IMR-90 (cell line): ENCODE measurements around the gene TSNAXIP1. TPM values are rescaled to one million over a fixed set of nuclear protein-coding genes. Genes with fewer than 3 reads are reported as not detected.

ENCODE experiments used
- ATAC-seq: fragments of 200-7000 bp; cut with Tn5 transposase; 2 replicates; pipeline ENCODE4 v1.9.1; 2020; ENCODE audit warnings: low read depth, mild to moderate bottlenecking, moderate library complexity
- BruUV-seq: library from RNA; stranded (reverse); fragments of 400-500 nt; replicated peaks from 2 replicates; lab custom pipeline; 2021; lab: Mats Ljungman, UMichigan
- CTCF ChIA-PET: fragments of 300-600 bp; formaldehyde crosslinking; extraction: SDS; loops from one replicate; lab custom pipeline; 2021; ENCODE audit warnings: antibody characterized with exemption; lab: Yijun Ruan, JAX
- POLR2A ChIA-PET: fragments of 300-600 bp; sonication (Branson Sonifier 250); formaldehyde crosslinking; loops from one replicate; lab custom pipeline; 2022; ENCODE audit warnings: antibody characterized with exemption; ENCODE audit not compliant: unreplicated experiment; lab: Charles Lee
- DNase-seq: peaks from one replicate; pipeline ENCODE4 v3.0.0; 2013
- H2AFZ ChIP-seq: replicated peaks from 2 replicates; pipeline ENCODE3; 2013; ENCODE audit warnings: low read length, mild to moderate bottlenecking; ENCODE audit not compliant: poor library complexity
- H2AK5ac ChIP-seq: 2 replicates; pipeline ENCODE4 v1.6.1; 2013; ENCODE audit warnings: low read depth, low read length, inconsistent platforms
- H2AK9ac ChIP-seq: replicated peaks from 2 replicates; pipeline ENCODE3; 2013; ENCODE audit warnings: mild to moderate bottlenecking, low read depth, low read length, moderate library complexity; ENCODE audit not compliant: poor library complexity
- H2BK120ac ChIP-seq: 2 replicates; pipeline ENCODE4 v1.6.1; 2013; ENCODE audit warnings: low read depth, low read length, inconsistent platforms
- H2BK15ac ChIP-seq: 3 replicates; pipeline ENCODE4 v1.6.1; 2013; ENCODE audit warnings: low read depth, low read length, inconsistent platforms
- H2BK20ac ChIP-seq: 2 replicates; pipeline ENCODE4 v1.6.1; 2013; ENCODE audit warnings: low read depth, mild to moderate bottlenecking, inconsistent platforms, low read length, moderate library complexity
- H2BK5ac ChIP-seq: 2 replicates; pipeline ENCODE4 v1.6.1; 2013; ENCODE audit warnings: mild to moderate bottlenecking, low read depth, low read length, inconsistent platforms; ENCODE audit not compliant: poor library complexity, severe bottlenecking
- H3K14ac ChIP-seq: replicated peaks from 2 replicates; pipeline ENCODE4 v1.6.1; 2013; ENCODE audit warnings: low read depth, low read length, inconsistent platforms
- H3K18ac ChIP-seq: 2 replicates; pipeline ENCODE4 v1.6.1; 2013; ENCODE audit warnings: low read depth, low read length, control low read depth
- H3K23ac ChIP-seq: 2 replicates; pipeline ENCODE4 v1.6.1; 2013; ENCODE audit warnings: low read depth, low read length, inconsistent platforms
- H3K27ac ChIP-seq: 2 replicates; pipeline ENCODE4 v1.5.1; 2013; ENCODE audit warnings: mild to moderate bottlenecking, control low read depth, low read length; ENCODE audit not compliant: insufficient read depth
- H3K27me3 ChIP-seq: 2 replicates; pipeline ENCODE4 v1.6.1; 2013; ENCODE audit warnings: low read length; ENCODE audit not compliant: control insufficient read depth, insufficient read depth
- H3K36me3 ChIP-seq: 2 replicates; pipeline ENCODE4 v1.6.1; 2013; ENCODE audit warnings: low read length, mixed read lengths; ENCODE audit not compliant: control insufficient read depth, insufficient read depth
- H3K4ac ChIP-seq: 2 replicates; pipeline ENCODE4 v1.6.1; 2013; ENCODE audit warnings: low read depth, low read length, inconsistent platforms
- H3K4me1 ChIP-seq: 2 replicates; pipeline ENCODE4 v1.6.1; 2013; ENCODE audit warnings: low read length, mixed read lengths; ENCODE audit not compliant: control insufficient read depth, insufficient read depth
- H3K4me2 ChIP-seq: 2 replicates; pipeline ENCODE4 v1.6.1; 2013; ENCODE audit warnings: low read depth, mild to moderate bottlenecking, control low read depth, low read length, moderate library complexity
- H3K4me3 ChIP-seq: 2 replicates; pipeline ENCODE4 v1.5.1; 2013; ENCODE audit warnings: low read depth, mild to moderate bottlenecking, control low read depth, low read length, moderate library complexity; ENCODE audit not compliant: insufficient read depth
- H3K56ac ChIP-seq: 2 replicates; pipeline ENCODE4 v1.6.1; 2013; ENCODE audit warnings: low read length, inconsistent platforms; ENCODE audit not compliant: insufficient read depth; ENCODE audit errors: extremely low read depth
- H3K79me1 ChIP-seq, 2 experiments: 2 replicates each; pipeline ENCODE4 v1.6.1; 2013; ENCODE audit warnings: low read length in 2 of 2, inconsistent platforms in 1 of 2, low read depth in 1 of 2
- H3K9ac ChIP-seq: 2 replicates; pipeline ENCODE4 v1.6.1; 2013; ENCODE audit warnings: low read depth, low read length, control low read depth
- H3K9me1 ChIP-seq: 2 replicates; pipeline ENCODE4 v1.6.1; 2013; ENCODE audit warnings: low read length, inconsistent platforms; ENCODE audit not compliant: insufficient read depth
- H3K9me3 ChIP-seq: 2 replicates; pipeline ENCODE4 v1.6.1; 2013; ENCODE audit warnings: low read length; ENCODE audit not compliant: control insufficient read depth, insufficient read depth
- H4K20me1 ChIP-seq: 2 replicates; pipeline ENCODE4 v1.6.1; 2013; ENCODE audit warnings: low read length, inconsistent platforms; ENCODE audit not compliant: insufficient read depth
- H4K5ac ChIP-seq: 2 replicates; pipeline ENCODE4 v1.6.1; 2013; ENCODE audit warnings: mild to moderate bottlenecking, low read depth, low read length, control low read depth
- H4K8ac ChIP-seq, 2 experiments: 2 replicates each; pipeline ENCODE4 v1.6.1; 2013; ENCODE audit warnings: low read depth in 2 of 2, low read length in 2 of 2, control low read depth in 1 of 2, inconsistent platforms in 1 of 2
- H4K91ac ChIP-seq: 2 replicates; pipeline ENCODE4 v1.6.1; 2013; ENCODE audit warnings: low read depth, low read length, inconsistent platforms; ENCODE audit not compliant: insufficient read depth
- BHLHE40 ChIP-seq: fragments of 150-350 bp; IDR thresholded peaks from 2 replicates; pipeline ENCODE4 v1.6.1; 2016; ENCODE audit warnings: mild to moderate bottlenecking, low read depth, low read length
- CHD1 ChIP-seq: IDR thresholded peaks from 2 replicates; pipeline ENCODE4 v1.6.1; 2012; ENCODE audit warnings: low read depth, low read length, improper control_type of control experiment
- FOS ChIP-seq: fragments of 150-350 bp; IDR thresholded peaks from 2 replicates; pipeline ENCODE4 v1.6.1; 2016; ENCODE audit warnings: low read depth, low read length
- RFX5 ChIP-seq: IDR thresholded peaks from 2 replicates; pipeline ENCODE4 v1.8.0; 2012; ENCODE audit warnings: low read depth, mild to moderate bottlenecking, low read length, moderate library complexity
- WGBS, 2 experiments: methylation state at CpG; one replicate each; pipeline versions ENCODE4 v1.1.5 to v1.1.7; 2013; ENCODE audit warnings: missing lambda C conversion rate in 2 of 2; ENCODE audit not compliant: insufficient read length in 1 of 2; ENCODE audit errors: extremely low coverage in 2 of 2; 5-methylcytosine and 5-hydroxymethylcytosine counted together
- dilution Hi-C: fragments of 300-500 bp; cut with HindIII; formaldehyde crosslinking; loops from one replicate; pipeline ENCODE4 v1.14.3; 2018; ENCODE audit warnings: low sequenced_read_pairs; ENCODE audit not compliant: unreplicated experiment
- in situ Hi-C: fragments of 300-500 bp; cut with MboI; formaldehyde crosslinking; loops from 3 replicates; pipeline ENCODE4 v1.14.3; 2019; ENCODE audit warnings: low sequenced_read_pairs, inconsistent platforms, mixed read lengths
- intact Hi-C: fragments of 100-400 bp; cut with micrococcal nuclease; formaldehyde crosslinking; loops from 2 replicates; pipeline ENCODE4 v1.10.0; 2022
- polyA plus RNA-seq, 3 experiments: library from polyadenylated mRNA; depleted of rRNA; stranded (reverse); fragments of >200 nt; gene quantifications; 2 replicates each; pipeline ENCODE4 v1.2.3, GENCODE V29; 2012; ENCODE audit warnings: low replicate concordance in 1 of 3
- total RNA-seq: library from RNA; depleted of rRNA; stranded (reverse); fragments of >200 nt; gene quantifications from 2 replicates; pipeline ENCODE4 v1.2.3, GENCODE V29; 2012
- TF ChIP-seq, protein P1 (sequence below): fragments of 150-350 bp; IDR thresholded peaks from 2 replicates; pipeline ENCODE4 v1.6.1; 2017; ENCODE audit warnings: mild to moderate bottlenecking, antibody characterized with exemption, low read length, low read depth

The TSNAXIP1 gene
- total and polyA plus RNA-seq, 2 of the 4 experiments (the other 2 are of a cell fraction) = 0.72 to 1.4 TPM

GRCh38 chr16:67871256-67871655 lies 64.6 kb downstream of the TSNAXIP1 start:
- WGBS, 2 experiments = 83% methylated on average over 2 of the region's 3 CpGs; no CpG with 5 or more reads in 1 of the 2 experiments
- TF ChIP-seq RFX5 = no peak
- TF ChIP-seq, protein P1, sequence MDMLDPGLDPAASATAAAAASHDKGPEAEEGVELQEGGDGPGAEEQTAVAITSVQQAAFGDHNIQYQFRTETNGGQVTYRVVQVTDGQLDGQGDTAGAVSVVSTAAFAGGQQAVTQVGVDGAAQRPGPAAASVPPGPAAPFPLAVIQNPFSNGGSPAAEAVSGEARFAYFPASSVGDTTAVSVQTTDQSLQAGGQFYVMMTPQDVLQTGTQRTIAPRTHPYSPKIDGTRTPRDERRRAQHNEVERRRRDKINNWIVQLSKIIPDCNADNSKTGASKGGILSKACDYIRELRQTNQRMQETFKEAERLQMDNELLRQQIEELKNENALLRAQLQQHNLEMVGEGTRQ = no peak
- no peak for TF ChIP-seq CHD1
- TF ChIP-seq BHLHE40 = no peak
- TF ChIP-seq FOS = no peak
- no peak overlapping the region for H3K4me2 ChIP-seq

More at GRCh38 chr16:67871256-67871655, 64.6 kb downstream of the TSNAXIP1 start:
- Histone ChIP-seq H3K36me3 (peaks cover 38% of the 10 kb centered on the region), H4K8ac (no peak overlapping the region), H2AK9ac (no peak overlapping the region), H4K5ac (no peak overlapping the region), H3K9me1 (peaks cover 18% of the 10 kb centered on the region), H2AK5ac (no peak overlapping the region), H3K4me1 (peaks cover 10% of the 10 kb centered on the region), H3K79me1 (peaks cover 38 to 68% of the 10 kb centered on the region in 2 experiments), H2BK15ac (no peak overlapping the region), H4K91ac (no peak overlapping the region), H3K14ac (no peak overlapping the region), H3K4me3 (no peak overlapping the region), H2BK5ac (no peak overlapping the region), H3K27ac (no peak overlapping the region), H3K9me3 (no peaks in the 10 kb centered on the region), H3K56ac (no peak overlapping the region), H3K27me3 (no peaks in the 10 kb centered on the region), H3K23ac (no peak overlapping the region), H2BK120ac (no peak overlapping the region), H2AFZ (no peak overlapping the region), H3K4ac (no peak overlapping the region), H3K18ac (no peak overlapping the region), H2BK20ac (no peak overlapping the region), H4K20me1 (peaks cover 36% of the 10 kb centered on the region), H3K9ac (no peak overlapping the region)
- intact Hi-C loops (no loop called here), in situ Hi-C loops (no loop called here), dilution Hi-C loops (no loop called here)
- ChIA-PET POLR2A (no interaction called here), CTCF (interaction anchor here (0.7 to 1.3 kb wide), 2 partner anchors 9 to 13 kb away, joined by 3 to 4 read pairs; partner anchors contain the start of gene NRN1L)
- ATAC-seq (no peak), DNase-seq (no peak)
- BruUV-seq = no TSS peak
